HG03064 (cell line): Measurements from ENCODE around the gene SPANXN2.
"Not testable (repeated sequence)": the region's sequence is repeated elsewhere in the genome, so short reads cannot be mapped to it uniquely, and the experiment has no call there.

Experiments
- ATAC-seq: cut with Tn5 transposase; IDR thresholded peaks from one replicate; pipeline ENCODE4 v1.9.1; 2021; ENCODE audit warnings: low read depth; ENCODE audit not compliant: unreplicated experiment

Gene SPANXN2, protein sequence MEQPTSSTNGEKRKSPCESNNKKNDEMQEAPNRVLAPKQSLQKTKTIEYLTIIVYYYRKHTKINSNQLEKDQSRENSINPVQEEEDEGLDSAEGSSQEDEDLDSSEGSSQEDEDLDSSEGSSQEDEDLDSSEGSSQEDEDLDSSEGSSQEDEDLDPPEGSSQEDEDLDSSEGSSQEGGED

DNA sequence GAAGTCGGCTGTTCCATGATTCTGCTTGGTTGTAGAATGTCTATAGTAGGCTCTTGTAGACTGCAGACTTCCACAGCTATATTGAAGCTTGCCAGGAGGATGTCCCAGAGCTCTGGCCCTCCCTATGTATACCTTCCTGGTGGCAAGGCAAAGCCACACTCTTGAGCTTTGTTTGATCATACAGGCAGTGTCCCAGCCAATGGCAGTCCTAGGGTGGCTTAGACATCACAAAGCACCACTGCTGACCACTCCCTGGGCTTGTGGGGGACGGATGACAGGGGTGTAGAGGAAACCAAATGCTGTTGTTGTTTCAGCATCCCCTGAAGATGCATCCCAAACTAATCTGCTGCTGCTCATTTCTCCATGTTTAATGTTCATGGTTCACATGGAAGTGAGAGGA, at the start of gene SPANXN2:
Gene SPANXN2, minus strand, starts transcription at position 101 of the 400 bp plus-strand sequence. Its CDS starts 84 bp downstream, at position 17.
- ATAC-seq: not testable (repeated sequence)

DNA sequence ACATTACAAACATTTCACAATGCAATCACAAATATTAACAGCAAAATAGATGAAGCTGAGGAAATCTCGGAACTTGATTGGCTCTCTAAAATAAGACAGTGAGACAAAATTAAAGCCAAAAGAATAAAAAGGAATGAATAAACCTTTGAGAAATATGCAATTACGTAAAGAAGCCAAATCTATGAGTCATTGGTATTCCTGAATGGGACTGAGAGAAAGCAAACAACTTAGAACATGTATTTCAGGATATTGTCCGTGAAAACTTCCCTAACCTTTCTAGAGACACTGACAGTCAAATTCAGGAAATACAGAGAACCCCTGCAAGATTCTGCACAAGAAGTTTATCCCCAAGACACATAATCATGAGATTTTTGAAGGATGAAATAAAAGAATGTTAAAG, 48.4 kb upstream of the SPANXN2 start:
- no peak for ATAC-seq

DNA sequence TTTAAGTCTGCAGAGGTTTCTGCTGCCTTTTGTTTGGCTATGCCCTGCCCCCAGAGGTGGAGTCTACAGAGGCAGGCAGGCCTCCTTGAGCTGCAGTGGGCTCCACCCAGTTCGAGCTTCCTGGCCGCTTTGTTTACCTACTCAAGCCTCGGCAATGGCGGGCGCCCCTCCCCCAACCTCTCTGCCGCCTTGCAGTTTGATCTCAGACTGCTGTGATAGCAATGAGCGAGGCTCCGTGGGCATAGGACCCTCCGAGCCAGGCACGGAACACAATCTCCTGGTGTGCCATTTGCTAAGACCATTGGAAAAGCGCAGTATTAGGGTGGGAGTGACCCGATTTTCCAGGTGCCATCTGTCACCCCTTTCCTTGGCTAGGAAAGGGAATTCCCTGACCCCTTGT, 47.2 kb upstream of the SPANXN2 start:
- ATAC-seq: not testable (repeated sequence)

DNA sequence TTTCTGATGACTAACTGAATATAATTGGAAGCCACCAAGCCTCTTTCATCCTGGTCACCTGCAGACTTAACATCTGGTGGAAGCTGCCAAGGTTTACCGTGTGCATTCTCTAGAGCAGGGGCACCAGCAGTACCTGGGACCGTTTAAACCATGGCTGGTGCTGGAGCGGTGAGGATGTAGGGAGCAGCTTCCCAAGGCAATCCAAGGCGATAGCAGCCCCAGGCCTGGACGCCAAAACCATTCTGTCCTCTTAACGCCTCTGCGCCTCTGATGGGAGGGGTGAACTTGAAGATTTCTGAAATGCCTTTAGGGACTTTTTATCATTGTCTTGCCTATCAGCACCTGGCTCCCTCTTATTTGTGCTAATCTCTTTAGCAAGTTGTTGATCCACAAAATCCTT, 37.3 kb upstream of the SPANXN2 start:
- ATAC-seq: no peak

DNA sequence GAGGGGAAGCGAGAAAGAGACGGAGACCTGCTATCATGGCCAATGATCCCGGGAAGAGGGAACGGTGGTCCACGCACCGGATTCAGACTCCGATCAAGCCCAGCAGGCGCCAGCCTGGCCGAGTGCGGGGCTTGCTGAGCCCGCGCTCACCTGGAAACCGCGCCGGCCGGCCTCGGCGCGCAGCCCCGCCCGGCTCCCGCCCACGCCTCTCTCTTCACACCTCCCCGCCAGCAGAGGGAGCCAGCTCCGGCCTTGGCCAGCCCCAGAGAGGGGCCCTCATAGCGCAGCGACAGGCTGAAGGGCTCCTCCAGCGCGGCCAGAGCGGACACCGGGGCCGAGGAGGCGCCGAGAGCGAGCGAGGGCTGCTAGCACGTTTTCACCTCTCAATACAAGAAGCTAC, 36.8 kb upstream of the SPANXN2 start:
- no peak for ATAC-seq

DNA sequence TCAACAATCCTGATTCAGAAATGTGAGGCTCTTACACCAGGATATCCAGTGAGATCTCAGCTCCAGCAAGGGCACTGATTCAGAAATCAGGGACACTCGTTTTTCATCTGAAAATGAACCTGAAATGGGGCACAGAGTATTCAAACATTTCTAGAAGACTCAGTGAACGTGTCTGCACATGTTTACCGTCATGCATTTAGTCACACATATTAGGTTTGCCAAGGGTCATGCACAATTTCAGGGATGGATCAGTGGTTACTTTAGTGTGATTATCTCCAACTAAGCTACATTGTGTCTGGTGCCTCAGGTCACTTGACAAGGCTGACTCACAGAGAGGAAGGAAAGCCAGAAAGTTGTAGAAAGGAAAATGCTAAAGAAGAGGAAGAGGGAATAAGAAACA, 33.6 kb upstream of the SPANXN2 start:
- no peak for ATAC-seq

DNA sequence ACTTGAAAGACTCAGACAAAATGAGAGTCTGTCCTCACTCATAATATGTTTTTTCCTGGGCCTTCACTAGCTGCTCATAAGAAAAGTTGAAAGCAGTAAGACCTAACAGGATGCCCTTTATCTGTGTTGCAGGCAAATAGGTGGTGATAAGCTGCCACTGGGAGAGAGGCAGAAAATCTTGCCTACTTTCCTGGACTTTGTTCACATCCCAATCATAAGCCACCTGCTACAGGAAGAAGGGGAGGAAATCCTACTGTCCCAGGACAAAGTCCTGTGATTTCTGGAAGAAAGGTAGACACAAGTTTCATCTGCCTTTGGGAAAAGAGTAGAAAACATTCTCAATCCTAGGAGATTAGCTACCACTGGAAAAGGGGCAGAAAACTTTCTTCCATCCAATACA, 13.3 kb upstream of the SPANXN2 start:
- ATAC-seq: no peak

DNA sequence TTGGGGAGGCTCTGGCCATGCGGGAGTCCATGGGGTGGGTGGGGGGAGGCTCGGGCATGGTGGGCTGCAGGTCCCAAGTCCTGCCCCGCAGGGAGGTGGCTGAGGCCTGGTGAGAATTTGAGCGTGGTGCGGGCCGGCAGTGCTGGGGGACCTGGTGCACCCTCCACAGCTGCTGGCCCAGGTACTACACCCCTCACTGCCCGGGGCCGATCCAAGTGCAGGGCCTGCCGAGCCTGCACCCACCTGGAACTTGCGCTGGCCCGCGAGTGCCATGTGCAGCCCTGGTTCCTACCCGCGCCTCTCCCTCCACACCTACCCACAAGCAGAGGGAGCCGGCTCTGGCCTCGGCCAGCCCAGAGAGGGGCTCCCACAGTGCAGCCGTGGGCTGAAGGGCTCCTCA, 5.7 kb upstream of the SPANXN2 start:
- ATAC-seq: no peak

DNA sequence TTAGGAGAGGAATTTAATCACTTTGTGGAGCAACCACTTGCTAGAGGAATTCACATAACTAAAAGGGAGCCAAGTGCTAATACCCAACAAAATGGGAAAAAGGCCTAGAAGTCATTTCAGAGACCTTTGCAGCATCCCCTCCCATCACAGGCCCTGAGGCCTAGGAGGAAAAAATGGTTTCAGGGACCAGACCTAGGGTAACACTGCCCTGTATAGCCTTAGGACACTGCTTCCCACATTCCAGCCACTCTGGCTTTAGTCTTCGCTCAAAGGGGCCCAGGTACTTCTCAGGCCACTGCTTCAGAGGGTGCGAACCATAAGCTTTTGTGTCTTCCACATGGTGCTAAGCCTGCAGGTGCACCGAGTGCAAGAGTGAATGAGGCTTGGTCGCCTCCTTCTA, 19.1 kb downstream of the SPANXN2 start:
- ATAC-seq: no peak

DNA sequence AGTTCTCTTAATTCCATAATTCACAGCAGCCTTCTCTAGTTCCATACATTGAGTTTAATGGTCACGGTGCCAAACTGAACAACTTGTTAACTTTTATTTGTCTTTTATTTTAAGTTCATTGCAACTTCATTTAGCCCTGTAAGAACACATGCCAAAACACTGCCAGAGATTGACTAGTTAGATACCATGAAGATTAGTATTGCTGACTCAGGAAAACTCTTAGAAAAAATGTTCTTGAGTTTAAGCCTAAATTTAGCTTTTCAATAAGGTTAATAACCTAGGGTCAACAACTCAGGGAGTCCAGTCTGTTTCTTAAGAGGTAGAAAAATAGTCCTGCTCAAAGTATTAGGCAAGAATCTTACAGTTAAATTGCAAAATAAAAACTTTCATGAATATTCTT, 25.7 kb downstream of the SPANXN2 start:
- no peak for ATAC-seq

DNA sequence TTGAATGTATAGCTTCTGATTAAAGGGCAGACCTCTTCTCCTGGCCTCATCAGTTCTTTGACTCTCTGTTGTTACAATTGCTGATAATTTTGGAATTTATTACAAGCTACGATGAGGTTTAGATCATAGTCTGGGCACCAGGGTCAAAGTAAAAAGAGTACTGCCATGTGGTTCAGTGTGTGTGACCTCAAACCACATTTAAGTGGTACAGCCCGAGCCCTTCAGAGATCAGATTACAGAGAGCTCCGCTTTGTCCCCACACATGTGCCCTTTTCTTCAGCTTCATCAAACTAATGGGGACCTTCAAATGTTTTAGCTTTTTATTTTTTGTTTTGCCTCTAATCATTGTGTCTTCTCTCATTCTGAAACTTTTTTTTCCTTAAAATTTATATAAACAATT, 37.1 kb downstream of the SPANXN2 start:
- no peak for ATAC-seq

DNA sequence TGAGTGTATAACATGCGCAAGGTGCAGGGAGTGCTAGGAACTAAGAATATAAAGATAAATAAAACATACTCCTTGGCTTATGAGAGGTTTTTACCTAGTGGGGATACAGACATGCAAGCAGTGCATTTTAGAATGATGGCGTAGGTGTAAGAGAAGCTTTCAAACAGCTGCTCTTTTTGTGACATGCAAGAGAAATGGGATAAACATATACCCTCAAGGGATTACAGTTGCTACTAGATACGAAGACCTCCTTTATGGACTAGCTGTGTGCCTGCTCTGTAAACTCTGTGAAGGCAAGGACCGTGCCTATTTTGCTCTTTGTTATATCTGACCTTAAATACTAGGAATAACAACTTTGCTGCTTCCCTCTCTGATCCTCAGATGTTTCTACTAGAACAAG, 45.6 kb downstream of the SPANXN2 start:
- ATAC-seq: no peak

DNA sequence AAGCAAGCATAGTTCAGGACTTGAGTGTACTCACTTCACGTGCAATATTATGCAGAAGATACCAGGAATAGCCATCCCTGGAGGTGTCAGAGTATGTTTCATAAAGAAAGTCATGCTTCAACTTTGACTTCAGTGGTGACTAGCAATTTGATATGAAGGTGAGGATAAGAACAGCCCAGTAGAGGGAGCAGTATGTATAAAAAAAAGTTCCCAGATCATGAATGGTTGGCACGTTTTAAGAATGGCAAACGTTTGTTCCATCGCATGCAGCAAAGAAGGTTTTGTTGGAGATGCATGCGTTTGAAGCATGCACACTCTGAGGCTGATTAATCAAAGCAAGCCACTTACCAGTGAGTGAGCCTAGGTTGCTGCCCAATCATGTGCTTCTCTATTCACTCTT, 51.2 kb downstream of the SPANXN2 start:
- no peak for ATAC-seq

DNA sequence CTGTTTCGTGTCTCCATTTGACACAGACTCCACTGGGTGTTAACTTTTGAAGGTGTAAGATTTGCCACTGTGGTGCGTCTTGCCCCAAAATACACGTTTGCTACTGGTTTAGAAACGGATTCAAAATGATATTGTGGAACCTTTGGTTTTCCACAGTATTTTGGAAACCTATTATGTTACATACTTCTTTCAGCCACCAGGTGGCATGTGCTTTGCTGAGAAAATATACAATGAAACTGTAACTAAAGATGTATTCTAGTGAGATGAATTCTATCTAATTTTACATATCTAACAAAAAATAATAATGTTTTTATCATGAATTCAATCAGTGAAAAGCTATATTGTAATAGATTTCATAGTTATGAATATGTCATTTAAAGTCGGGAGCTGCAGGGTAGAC, 56.2 kb downstream of the SPANXN2 start:
- ATAC-seq: no peak

DNA sequence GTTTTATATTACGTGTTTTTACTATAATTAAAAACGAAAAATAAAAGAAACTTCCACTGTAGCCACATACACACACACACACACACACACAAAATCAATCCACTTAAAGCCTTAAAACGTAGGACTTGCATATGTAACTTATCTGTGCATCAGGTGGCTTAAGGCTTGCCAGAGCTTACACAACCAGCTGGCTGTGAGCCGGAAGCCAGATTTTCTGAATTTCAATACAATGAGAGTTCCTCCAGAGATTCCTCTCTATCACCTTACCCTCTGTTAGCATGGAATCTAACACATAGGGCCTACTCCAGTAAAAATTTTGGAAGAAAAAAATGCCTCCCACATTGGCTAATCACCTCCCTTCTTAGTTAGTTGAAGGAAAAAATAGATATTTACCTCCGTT, 56.8 kb downstream of the SPANXN2 start:
- no peak for ATAC-seq
